Activated naive CD8-positive, alpha-beta T cell treated with anti-CD3 and anti-CD28 coated beads for 36 hours (primary cell): Measurements from ENCODE around the gene ZNF189. TPM values are rescaled to one million over a fixed set of nuclear protein-coding genes. Genes with fewer than 3 reads are reported as not detected.
A peak's percentile ranks its signal among the peaks of the same experiment; 100 is the strongest.
"Not testable (repeated sequence)": the region's sequence is repeated elsewhere in the genome, so short reads cannot be mapped to it uniquely, and the experiment has no call there.

Experiments used
- DNase-seq: peaks from one replicate; pipeline ENCODE4 v3.0.0; 2021
- H3K27ac Mint-ChIP-seq: one replicate; pipeline ENCODE4 v1.8.0; 2022; ENCODE audit warnings: mild to moderate bottlenecking, moderate library complexity, mixed read lengths
- H3K27me3 Mint-ChIP-seq: one replicate; pipeline ENCODE4 v1.8.0; 2022; ENCODE audit warnings: mild to moderate bottlenecking, mixed read lengths
- H3K36me3 Mint-ChIP-seq: one replicate; pipeline ENCODE4 v1.8.0; 2021; ENCODE audit warnings: mild to moderate bottlenecking, mixed read lengths
- H3K4me1 Mint-ChIP-seq: one replicate; pipeline ENCODE4 v1.8.0; 2021; ENCODE audit warnings: mixed read lengths
- H3K4me3 Mint-ChIP-seq: one replicate; pipeline ENCODE4 v1.8.0; 2022; ENCODE audit warnings: mild to moderate bottlenecking, moderate library complexity, mixed read lengths
- H3K9me3 Mint-ChIP-seq: one replicate; pipeline ENCODE4 v1.8.0; 2022; ENCODE audit warnings: mixed read lengths
- total RNA-seq, 2 experiments: library from RNA; stranded (reverse); gene quantifications; one replicate each; pipeline ENCODE4 v1.2.3, GENCODE V29; 2021

Gene ZNF189
- total RNA-seq, 2 experiments from 2014 or later: 7.7 to 8.4 TPM

DNA sequence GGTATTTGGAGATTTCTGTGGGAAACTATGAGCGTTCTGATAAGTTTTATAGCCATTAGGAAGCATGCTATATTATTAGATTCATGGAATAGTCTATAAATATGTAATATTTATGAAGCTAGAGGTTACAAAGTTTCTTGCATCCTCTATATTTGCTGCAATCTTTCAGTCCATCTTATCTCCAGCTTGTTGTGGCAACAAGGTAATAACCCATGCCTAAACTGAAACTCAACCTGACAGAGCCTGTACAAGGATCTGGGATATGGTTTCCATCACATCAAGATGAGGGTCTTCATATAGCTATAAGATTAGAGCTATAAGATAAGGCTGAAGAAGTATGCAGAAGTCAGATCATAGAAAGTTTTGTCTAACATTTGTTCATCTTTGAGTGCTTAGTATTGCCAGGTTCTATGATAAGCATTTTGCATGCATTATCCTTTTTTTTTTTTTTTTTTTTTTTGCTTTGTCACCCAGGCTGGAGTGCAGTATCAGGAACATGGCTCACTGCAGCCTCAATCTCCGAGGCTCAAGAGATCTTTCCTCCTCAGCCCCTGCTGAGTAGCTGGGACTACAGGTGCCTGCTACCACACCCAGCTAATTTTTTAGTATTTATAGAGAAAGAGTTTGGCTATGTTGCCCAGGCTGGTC lies 28.6 kb upstream of the ZNF189 start:
- Mint-ChIP-seq H3K9me3 (no peaks in the 10 kb centered on the region), H3K4me3 (no peak overlapping the region), H3K27ac (no peak overlapping the region), H3K4me1 (no peaks in the 10 kb centered on the region), H3K36me3 (no peaks in the 10 kb centered on the region), H3K27me3 (peaks cover 9% of the 10 kb centered on the region)
- DNase-seq: no peak

GRCh38 chr9:101371813-101372212 lies 26.8 kb upstream of the ZNF189 start:
- no peak for DNase-seq
- Mint-ChIP-seq H3K27me3 (peaks cover 13% of the 10 kb centered on the region), H3K36me3 (no peaks in the 10 kb centered on the region), H3K27ac (no peak overlapping the region), H3K4me1 (no peaks in the 10 kb centered on the region), H3K4me3 (no peak overlapping the region), H3K9me3 (no peaks in the 10 kb centered on the region)

- H3K27ac Mint-ChIP-seq: no peak overlapping the region
Observed at GRCh38 chr9:101372327-101373118, 26.1 kb upstream of the ZNF189 start.

DNA sequence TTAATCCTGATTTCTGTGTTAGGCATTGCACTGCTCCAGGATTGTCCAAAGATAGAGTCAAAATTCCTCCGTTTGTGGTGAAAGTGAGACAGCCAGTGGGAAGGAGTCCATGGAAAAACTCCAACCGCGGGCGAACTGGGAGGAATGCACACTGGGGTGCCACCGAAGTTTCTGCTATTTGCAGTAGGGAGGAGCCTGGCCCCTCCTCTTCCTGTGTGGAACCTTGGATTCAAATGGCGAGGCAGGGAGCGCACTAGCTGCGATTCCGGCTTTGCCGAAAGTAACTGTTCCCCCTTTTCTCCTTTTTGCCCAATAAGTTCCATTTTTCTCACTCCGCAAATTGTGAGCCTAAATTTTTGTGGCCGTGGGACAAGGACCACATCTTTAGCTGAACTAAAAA lies 23.1 kb upstream of the ZNF189 start:
- Mint-ChIP-seq H3K4me3 (no peak overlapping the region), H3K4me1 (no peaks in the 10 kb centered on the region), H3K27me3 (peaks cover 4% of the 10 kb centered on the region), H3K9me3 (peaks cover 2% of the 10 kb centered on the region), H3K36me3 (no peaks in the 10 kb centered on the region), H3K27ac (no peak overlapping the region)
- DNase-seq: no peak

More at GRCh38 chr9:101372327-101373118, 26.1 kb upstream of the ZNF189 start:
- Mint-ChIP-seq H3K4me3 (no peak overlapping the region), H3K9me3 (no peaks in the 10 kb centered on the region), H3K4me1 (no peaks in the 10 kb centered on the region), H3K27me3 (peaks cover 7% of the 10 kb centered on the region), H3K36me3 (no peaks in the 10 kb centered on the region)
- no peak for DNase-seq

DNA sequence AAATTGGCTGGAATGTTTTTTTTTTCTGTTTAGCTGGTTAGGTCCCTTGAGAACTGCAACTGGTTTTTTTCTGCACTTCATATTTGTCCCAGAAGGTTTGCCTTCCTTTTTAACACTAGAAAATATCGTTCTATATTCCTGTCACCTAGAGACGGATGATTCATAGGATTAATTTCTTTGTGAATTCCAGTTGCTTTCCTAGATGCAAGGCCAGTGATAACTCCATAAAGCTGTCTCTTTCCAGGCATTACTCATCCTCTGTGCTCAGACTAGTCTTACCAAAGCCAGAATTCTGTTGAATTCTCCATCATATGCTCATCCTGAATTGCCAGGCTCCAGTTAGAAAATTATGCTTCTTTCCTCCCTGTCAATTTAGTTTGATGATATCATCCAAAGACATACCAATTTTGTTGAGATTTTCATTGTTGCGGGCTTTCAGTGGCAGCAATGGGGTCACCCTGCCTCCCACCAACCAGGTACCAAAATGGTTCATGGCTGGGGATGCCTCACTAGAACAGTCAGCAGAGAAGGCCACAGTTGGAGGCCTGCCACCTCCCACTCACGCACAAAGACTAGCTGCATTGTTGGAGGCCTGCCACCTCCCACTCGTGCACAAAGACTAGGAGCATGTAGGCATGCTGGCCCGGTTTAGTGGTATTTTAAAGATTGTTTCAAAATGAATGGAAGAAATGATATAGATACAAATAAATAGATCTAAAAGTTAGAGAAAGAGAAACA lies 22.4 kb upstream of the ZNF189 start:
- Mint-ChIP-seq H3K4me1 (no peaks in the 10 kb centered on the region), H3K9me3 (peaks cover 2% of the 10 kb centered on the region), H3K36me3 (peaks cover 3% of the 10 kb centered on the region), H3K4me3 (no peak overlapping the region), H3K27me3 (peaks cover 4% of the 10 kb centered on the region), H3K27ac (no peak overlapping the region)
- DNase-seq: no peak

- peaks cover 4% of the 10 kb centered on the region for H3K27me3 Mint-ChIP-seq
- no peak for DNase-seq
- H3K36me3 Mint-ChIP-seq: peaks cover 10% of the 10 kb centered on the region
- H3K9me3 Mint-ChIP-seq: peaks cover 9% of the 10 kb centered on the region
- H3K4me1 Mint-ChIP-seq: no peaks in the 10 kb centered on the region
- H3K27ac Mint-ChIP-seq: no peak overlapping the region
- H3K4me3 Mint-ChIP-seq: no peak overlapping the region
Observed at GRCh38 chr9:101380295-101380694, 18.4 kb upstream of the ZNF189 start.

DNA sequence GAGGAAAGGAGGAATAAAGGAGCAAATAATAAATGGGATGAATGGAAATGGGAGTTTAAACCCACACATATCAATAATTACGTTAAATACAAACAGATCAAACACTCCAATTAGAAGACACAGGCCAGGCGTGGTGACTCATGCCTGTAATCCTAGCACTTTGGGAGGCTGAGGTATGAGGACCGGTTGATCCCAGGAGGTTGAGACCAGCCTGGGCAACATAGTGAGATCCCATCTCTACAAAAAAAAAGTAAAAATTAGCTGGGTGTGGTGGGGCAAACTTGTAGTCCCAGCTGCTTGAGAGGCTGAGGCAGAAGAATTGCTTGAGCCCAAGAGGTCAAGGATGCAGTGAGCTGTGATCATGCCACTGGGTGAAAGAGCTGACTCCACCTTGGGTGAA lies 17.5 kb upstream of the ZNF189 start:
- Mint-ChIP-seq H3K4me1 (no peaks in the 10 kb centered on the region), H3K27ac (no peak overlapping the region), H3K9me3 (peaks cover 14% of the 10 kb centered on the region), H3K27me3 (peaks cover under 1% of the 10 kb centered on the region), H3K36me3 (peaks cover 18% of the 10 kb centered on the region), H3K4me3 (no peak overlapping the region)
- DNase-seq: no peak

GRCh38 chr9:101381833-101382342 lies 16.8 kb upstream of the ZNF189 start:
- Mint-ChIP-seq H3K9me3 (peaks cover 14% of the 10 kb centered on the region), H3K4me3 (no peak overlapping the region)

GRCh38 chr9:101383361-101383760 lies 15.3 kb upstream of the ZNF189 start:
- H3K27ac Mint-ChIP-seq: no peak overlapping the region
- H3K4me3 Mint-ChIP-seq: no peak overlapping the region
- H3K27me3 Mint-ChIP-seq: no peaks in the 10 kb centered on the region
- peaks cover 14% of the 10 kb centered on the region for H3K9me3 Mint-ChIP-seq
- peaks cover 5% of the 10 kb centered on the region for H3K4me1 Mint-ChIP-seq
- H3K36me3 Mint-ChIP-seq: peaks cover 30% of the 10 kb centered on the region
- DNase-seq: no peak

More at GRCh38 chr9:101381833-101382342, 16.8 kb upstream of the ZNF189 start:
- H3K4me1 Mint-ChIP-seq: no peaks in the 10 kb centered on the region
- H3K36me3 Mint-ChIP-seq: peaks cover 20% of the 10 kb centered on the region
- H3K27ac Mint-ChIP-seq: no peak overlapping the region
- H3K27me3 Mint-ChIP-seq: no peaks in the 10 kb centered on the region
- DNase-seq: no peak

GRCh38 chr9:101384873-101385536 lies 13.6 kb upstream of the ZNF189 start, which contains the start of gene BAAT:
Gene BAAT (minus strand): TSS chr9:101385006. CDS start chr9:101371404, 13,602 bp downstream.
- H3K4me1 Mint-ChIP-seq, H3K27ac Mint-ChIP-seq, H3K27me3 Mint-ChIP-seq, H3K4me3 Mint-ChIP-seq, DNase-seq: not testable (repeated sequence)
- H3K9me3 Mint-ChIP-seq: peaks cover 12% of the 10 kb centered on the region
- peaks cover 34% of the 10 kb centered on the region for H3K36me3 Mint-ChIP-seq

GRCh38 chr9:101387871-101388506 lies 10.7 kb upstream of the ZNF189 start:
- Mint-ChIP-seq H3K27me3 (no peaks in the 10 kb centered on the region), H3K9me3 (peaks cover 19% of the 10 kb centered on the region), H3K27ac (peak overlapping the region; percentile 56), H3K36me3 (peaks cover 60% of the 10 kb centered on the region), H3K4me3 (no peak overlapping the region), H3K4me1 (peaks cover 24% of the 10 kb centered on the region)
- no peak for DNase-seq

DNA sequence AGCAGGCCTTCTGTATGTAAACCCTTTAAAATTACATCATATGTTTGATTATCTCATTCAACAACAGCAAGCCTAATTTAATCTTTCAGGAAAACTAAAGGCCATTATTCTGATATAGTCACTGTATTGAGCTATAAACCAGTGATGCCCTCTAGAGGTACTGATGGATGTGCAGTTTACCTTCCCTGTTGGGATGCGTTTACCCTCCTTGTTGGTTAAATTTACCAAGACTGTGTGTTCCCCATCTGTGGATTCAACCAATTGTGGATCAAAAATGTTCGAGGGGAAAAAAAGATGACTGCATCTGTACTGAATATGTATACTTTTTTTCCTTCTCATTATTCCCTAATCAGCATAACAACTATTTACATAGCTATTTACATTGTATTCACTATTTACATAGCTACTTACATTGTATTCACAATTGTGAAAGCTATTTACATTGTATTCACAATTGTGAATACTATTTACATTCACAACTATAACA lies 10.1 kb upstream of the ZNF189 start:
- Mint-ChIP-seq H3K9me3 (peaks cover 21% of the 10 kb centered on the region), H3K27me3 (no peaks in the 10 kb centered on the region), H3K4me3 (no peak overlapping the region), H3K36me3 (peaks cover 65% of the 10 kb centered on the region), H3K27ac (no peak overlapping the region), H3K4me1 (peaks cover 26% of the 10 kb centered on the region)
- no peak for DNase-seq

DNA sequence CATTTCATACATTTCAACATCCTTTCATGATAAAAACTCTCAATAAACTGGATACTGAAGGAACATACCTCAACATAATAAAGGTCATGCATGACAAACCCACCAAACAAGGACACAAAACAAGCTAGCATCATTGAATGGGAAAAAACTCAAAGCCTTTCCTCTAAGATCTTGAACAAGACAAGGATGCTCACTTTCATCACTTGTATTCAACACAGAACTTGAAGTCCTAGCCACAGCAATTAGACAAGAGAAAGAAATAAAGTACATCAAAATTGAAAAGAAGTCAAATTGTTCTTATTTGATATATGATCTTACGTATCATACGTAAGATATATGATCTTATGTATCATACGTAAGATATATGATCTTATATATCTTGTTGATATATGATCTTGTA lies 5.5 kb upstream of the ZNF189 start:
- no peak for DNase-seq
- Mint-ChIP-seq H3K4me1 (peaks cover 41% of the 10 kb centered on the region), H3K9me3 (peaks cover 23% of the 10 kb centered on the region), H3K27me3 (no peaks in the 10 kb centered on the region), H3K36me3 (peaks cover 81% of the 10 kb centered on the region), H3K27ac (no peak overlapping the region), H3K4me3 (no peak overlapping the region)

DNA sequence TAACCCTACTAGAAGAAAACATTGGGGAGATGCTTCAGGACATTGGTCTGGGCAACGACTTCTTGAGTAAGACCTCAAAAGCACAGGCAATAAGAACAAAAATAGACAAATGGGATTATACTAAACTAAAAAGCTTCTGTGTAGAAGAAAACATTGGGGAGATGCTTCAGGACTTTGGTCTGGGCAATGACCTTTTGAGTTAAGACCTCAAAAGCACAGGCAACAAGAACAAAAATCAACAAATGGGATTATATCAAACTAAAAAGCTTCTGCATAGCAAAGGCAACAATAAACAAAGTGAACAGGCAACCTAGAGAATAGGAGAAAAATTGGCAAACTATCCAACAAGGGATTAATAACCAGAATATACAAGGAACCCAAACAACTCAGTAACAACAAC lies 4.0 kb upstream of the ZNF189 start:
- Mint-ChIP-seq H3K9me3 (peaks cover 23% of the 10 kb centered on the region), H3K4me1 (peaks cover 41% of the 10 kb centered on the region), H3K27ac (no peak overlapping the region), H3K4me3 (peak overlapping the region; percentile 36), H3K27me3 (no peaks in the 10 kb centered on the region), H3K36me3 (peaks cover 75% of the 10 kb centered on the region)
- no peak for DNase-seq
